ENCODE measurements around the gene PLPPR1.

Gene PLPPR1

DNA sequence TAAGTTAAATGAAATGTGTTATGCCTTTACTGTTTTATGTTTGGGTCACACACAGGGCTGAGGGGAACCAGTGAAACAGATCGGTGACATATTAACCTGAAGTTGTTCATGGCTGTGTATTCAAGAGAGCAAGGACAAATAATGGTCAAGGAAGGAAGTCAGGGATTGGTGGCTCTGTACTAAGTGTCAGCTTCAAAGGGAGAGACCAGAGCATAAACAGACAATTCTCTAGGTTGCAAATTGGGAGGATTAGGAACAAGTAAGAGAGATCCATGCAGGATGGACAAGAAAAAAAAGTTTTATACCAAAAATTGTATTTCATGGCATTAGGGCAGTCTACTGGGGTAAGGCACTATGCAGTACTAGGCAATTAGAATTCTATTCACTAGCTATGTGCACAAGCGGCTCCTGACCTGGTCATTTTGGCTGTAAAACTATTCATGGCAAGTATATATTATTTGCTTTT is 156.3 kb downstream of the PLPPR1 start:
- Histone ChIP-seq H3K79me2 (ENCODE audit: insufficient read depth, low read depth) (no peaks in the 10 kb centered on the region), H3K27ac (no peak overlapping the region), H3K27me3 (ENCODE audit: insufficient read depth, low read depth) (no peaks in the 10 kb centered on the region), H3K4me2 (no peak overlapping the region), H3K4me3 (IDR thresholded peaks at IDR 0.05; ENCODE audit: insufficient read depth, low read depth, low read length) (no peak overlapping the region), H3K9ac (no peak overlapping the region), H3K4me1 (ENCODE audit: low read depth, poor library complexity, severe bottlenecking) (no peaks in the 10 kb centered on the region), H3K36me3 (ENCODE audit: insufficient read depth) (no peaks in the 10 kb centered on the region), H2AFZ (ENCODE audit: low read depth) (no peak overlapping the region), H4K20me1 (ENCODE audit: insufficient read depth) (no peaks in the 10 kb centered on the region)
- TF ChIP-seq, protein P1, sequence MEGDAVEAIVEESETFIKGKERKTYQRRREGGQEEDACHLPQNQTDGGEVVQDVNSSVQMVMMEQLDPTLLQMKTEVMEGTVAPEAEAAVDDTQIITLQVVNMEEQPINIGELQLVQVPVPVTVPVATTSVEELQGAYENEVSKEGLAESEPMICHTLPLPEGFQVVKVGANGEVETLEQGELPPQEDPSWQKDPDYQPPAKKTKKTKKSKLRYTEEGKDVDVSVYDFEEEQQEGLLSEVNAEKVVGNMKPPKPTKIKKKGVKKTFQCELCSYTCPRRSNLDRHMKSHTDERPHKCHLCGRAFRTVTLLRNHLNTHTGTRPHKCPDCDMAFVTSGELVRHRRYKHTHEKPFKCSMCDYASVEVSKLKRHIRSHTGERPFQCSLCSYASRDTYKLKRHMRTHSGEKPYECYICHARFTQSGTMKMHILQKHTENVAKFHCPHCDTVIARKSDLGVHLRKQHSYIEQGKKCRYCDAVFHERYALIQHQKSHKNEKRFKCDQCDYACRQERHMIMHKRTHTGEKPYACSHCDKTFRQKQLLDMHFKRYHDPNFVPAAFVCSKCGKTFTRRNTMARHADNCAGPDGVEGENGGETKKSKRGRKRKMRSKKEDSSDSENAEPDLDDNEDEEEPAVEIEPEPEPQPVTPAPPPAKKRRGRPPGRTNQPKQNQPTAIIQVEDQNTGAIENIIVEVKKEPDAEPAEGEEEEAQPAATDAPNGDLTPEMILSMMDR (conservative IDR thresholded peaks at IDR 0.05; ENCODE audit: low read depth, low read length) = no peak

DNA sequence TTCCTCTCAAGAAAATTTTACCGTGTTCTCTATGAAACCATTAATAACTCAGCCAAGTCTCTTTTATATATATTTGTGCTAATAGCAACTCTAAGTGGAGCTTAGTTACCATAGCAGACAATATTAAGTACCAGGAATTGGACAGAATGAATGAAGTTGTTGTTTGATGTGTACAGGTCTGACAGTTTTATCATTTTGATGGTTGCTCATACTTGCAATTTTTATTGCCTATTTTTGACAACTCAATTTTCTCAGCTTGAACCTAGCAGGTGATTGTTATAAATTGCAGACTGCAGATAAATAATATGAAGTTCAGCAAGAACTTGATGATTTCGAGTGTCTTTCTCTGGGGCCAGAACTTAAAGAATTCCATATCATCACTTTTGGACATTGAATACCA is 163.2 kb downstream of the PLPPR1 start:
- H3K79me2 ChIP-seq (ENCODE audit: insufficient read depth, low read depth) = no peaks in the 10 kb centered on the region
- H4K20me1 ChIP-seq (ENCODE audit: insufficient read depth) = no peaks in the 10 kb centered on the region
- no peaks in the 10 kb centered on the region for H3K36me3 ChIP-seq (ENCODE audit: insufficient read depth)
- no peak overlapping the region for H3K27ac ChIP-seq
- H3K4me2 ChIP-seq = no peak overlapping the region
- H3K9ac ChIP-seq = no peak overlapping the region
- TF ChIP-seq, protein P1 (conservative IDR thresholded peaks at IDR 0.05; ENCODE audit: low read depth, low read length) = no peak
- H3K4me1 ChIP-seq (ENCODE audit: low read depth, poor library complexity, severe bottlenecking) = no peaks in the 10 kb centered on the region
- H3K4me3 ChIP-seq (IDR thresholded peaks at IDR 0.05; ENCODE audit: insufficient read depth, low read depth, low read length) = no peak overlapping the region
- H2AFZ ChIP-seq (ENCODE audit: low read depth) = no peak overlapping the region
- H3K27me3 ChIP-seq (ENCODE audit: insufficient read depth, low read depth) = no peaks in the 10 kb centered on the region

DNA sequence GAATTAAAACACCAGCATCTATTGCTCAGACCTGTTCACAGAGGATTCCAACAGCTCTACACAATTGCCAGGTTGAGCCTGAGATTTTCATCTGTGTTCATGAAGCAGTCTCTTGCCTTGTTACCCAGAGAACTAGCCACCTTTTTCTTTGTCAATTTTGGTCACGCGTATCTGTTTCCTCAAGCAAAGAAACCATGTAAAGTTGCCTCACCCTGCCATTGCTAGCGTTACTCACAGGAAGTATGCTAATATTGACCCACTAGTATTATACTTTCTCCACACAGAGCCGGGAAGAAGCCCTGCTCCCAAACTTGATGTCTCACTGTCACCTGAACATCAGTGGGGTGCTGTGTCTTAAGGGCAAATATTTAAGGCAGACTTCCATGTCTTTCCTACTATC is 168.5 kb downstream of the PLPPR1 start:
- Histone ChIP-seq H3K9ac (no peak overlapping the region), H2AFZ (ENCODE audit: low read depth) (no peak overlapping the region), H3K4me3 (IDR thresholded peaks at IDR 0.05; ENCODE audit: insufficient read depth, low read depth, low read length) (no peak overlapping the region), H3K4me1 (ENCODE audit: low read depth, poor library complexity, severe bottlenecking) (no peaks in the 10 kb centered on the region), H3K36me3 (ENCODE audit: insufficient read depth) (no peaks in the 10 kb centered on the region), H3K4me2 (no peak overlapping the region), H3K27ac (no peak overlapping the region), H4K20me1 (ENCODE audit: insufficient read depth) (no peaks in the 10 kb centered on the region), H3K27me3 (ENCODE audit: insufficient read depth, low read depth) (no peaks in the 10 kb centered on the region), H3K79me2 (ENCODE audit: insufficient read depth, low read depth) (no peaks in the 10 kb centered on the region)
- TF ChIP-seq, protein P1 (conservative IDR thresholded peaks at IDR 0.05; ENCODE audit: low read depth, low read length) = no peak

DNA sequence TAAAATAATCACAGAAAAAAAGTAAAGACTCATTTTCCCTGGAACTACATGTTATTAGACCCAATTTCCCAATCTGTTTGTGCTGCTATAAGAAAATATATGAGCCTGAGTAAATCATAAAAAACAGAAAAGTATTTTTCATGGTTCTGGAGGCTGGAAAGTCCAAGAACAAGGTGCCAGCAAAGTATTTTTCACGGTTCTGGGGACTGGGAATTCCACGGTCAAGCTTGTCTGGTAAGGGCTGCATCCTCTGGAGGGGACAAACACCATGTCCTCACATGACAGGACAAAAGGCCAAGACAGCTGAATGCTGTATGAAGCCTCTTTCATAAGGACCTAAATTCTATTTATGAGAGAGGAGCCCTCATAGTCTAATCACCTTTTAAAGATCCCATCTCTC is 172.3 kb downstream of the PLPPR1 start:
- TF ChIP-seq, protein P1 (conservative IDR thresholded peaks at IDR 0.05; ENCODE audit: low read depth, low read length) = no peak
- H3K27ac ChIP-seq = no peak overlapping the region
- no peaks in the 10 kb centered on the region for H4K20me1 ChIP-seq (ENCODE audit: insufficient read depth)

More for the DNA sequence above, 172.3 kb downstream of the PLPPR1 start:
- H3K36me3 ChIP-seq (ENCODE audit: insufficient read depth) = no peaks in the 10 kb centered on the region
- H3K27me3 ChIP-seq (ENCODE audit: insufficient read depth, low read depth) = no peaks in the 10 kb centered on the region
- no peaks in the 10 kb centered on the region for H3K4me1 ChIP-seq (ENCODE audit: low read depth, poor library complexity, severe bottlenecking)
- H3K4me3 ChIP-seq (IDR thresholded peaks at IDR 0.05; ENCODE audit: insufficient read depth, low read depth, low read length) = no peak overlapping the region
- no peak overlapping the region for H3K9ac ChIP-seq
- H2AFZ ChIP-seq (ENCODE audit: low read depth) = no peak overlapping the region
- no peak overlapping the region for H3K4me2 ChIP-seq
- no peaks in the 10 kb centered on the region for H3K79me2 ChIP-seq (ENCODE audit: insufficient read depth, low read depth)
